AG04450 (cell line): ENCODE measurements around the gene GNAZ. TPM values are rescaled to one million over a fixed set of nuclear protein-coding genes. Genes with fewer than 3 reads are reported as not detected.

Experiments used
- CTCF ChIA-PET: fragments of 300-600, 350-600 bp; formaldehyde crosslinking; extraction: SDS; loops from one replicate; lab custom pipeline; 2022; ENCODE audit warnings: antibody characterized with exemption, inconsistent platforms; lab: Charles Lee
- POLR2A ChIA-PET: fragments of 350-600 bp; formaldehyde crosslinking; extraction: SDS; loops from one replicate; lab custom pipeline; 2021; ENCODE audit warnings: antibody characterized with exemption, inconsistent platforms; lab: Yijun Ruan, JAX
- DNase-seq: peaks from one replicate; pipeline ENCODE4 v3.0.0-alpha.2; 2011; ENCODE audit warnings: low read depth, low spot score
- H3K27ac ChIP-seq: one replicate; pipeline ENCODE4 v1.5.1; 2012; ENCODE audit warnings: low read depth, low read length, control low read depth
- H3K27me3 ChIP-seq: one replicate; pipeline ENCODE4 v1.6.0; 2012; ENCODE audit warnings: low read length; ENCODE audit not compliant: control insufficient read depth, insufficient read depth
- H3K4me3 ChIP-seq: 2 replicates; pipeline ENCODE4 v1.5.1; 2011; ENCODE audit warnings: mild to moderate bottlenecking, low read depth, low read length, control low read depth
- H3K9me3 ChIP-seq: 2 replicates; pipeline ENCODE4 v1.5.1; 2012; ENCODE audit warnings: low read length; ENCODE audit not compliant: control insufficient read depth, insufficient read depth
- polyA plus RNA-seq: library from polyadenylated mRNA; depleted of rRNA; stranded (reverse); fragments of >200 nt; gene quantifications from 2 replicates; pipeline ENCODE4 v1.2.3, GENCODE V29; 2011
- TF ChIP-seq, protein P1 (sequence below): IDR thresholded peaks from 2 replicates; pipeline ENCODE4 v1.5.1; 2011; ENCODE audit warnings: low read depth, low read length, control low read depth, inconsistent platforms

GNAZ gene
- polyA plus RNA-seq, 1 experiment = 0.25 TPM

DNA sequence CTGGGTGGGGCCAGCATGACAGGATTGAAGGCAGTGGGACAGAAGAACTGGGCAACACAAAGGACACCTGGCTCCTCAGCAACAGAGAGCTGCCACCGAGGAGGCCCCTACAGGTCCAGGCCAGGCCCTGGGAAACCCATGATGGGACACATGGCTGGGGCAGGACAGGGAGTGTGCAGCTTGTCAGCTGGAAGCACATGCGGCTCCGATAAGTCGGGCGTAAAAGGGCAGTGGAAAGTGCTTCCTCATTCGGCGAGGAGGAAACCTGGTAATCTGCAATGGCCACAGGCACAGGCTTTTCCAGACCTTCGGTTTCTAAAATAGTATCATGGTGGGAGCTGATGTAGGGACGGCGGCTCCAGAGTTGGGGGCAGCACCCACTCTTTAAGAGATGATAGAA lies 16.5 kb downstream of the GNAZ start:
- CTCF ChIA-PET = interaction anchor here (1.0 kb wide), 1 partner anchor 127 kb away, joined by 4 read pairs; no protein-coding TSS in a partner anchor

DNA sequence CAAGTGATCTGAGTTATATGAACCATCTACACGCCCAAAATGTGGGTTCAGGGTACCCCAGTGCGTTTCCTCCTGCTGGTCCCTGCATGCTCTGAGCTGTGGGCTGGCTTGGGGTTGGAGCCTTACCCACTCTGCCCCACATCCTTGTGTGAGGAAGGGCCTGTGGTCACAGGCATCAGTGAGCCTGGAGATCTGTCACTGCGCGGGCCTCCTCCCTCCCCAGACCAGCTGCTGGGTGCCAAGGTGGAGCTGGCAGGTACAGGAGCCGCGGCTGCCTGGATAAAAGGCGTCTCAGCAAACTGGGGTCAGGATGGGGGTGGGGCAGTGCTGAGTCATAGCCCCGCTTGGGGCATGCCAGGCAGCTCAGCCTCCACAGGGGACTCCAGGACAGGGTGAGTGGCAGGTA lies 17.9 kb downstream of the GNAZ start:
- no peak for DNase-seq
- POLR2A ChIA-PET = no interaction called here
- Histone ChIP-seq H3K9me3 (no peaks in the 10 kb centered on the region), H3K4me3 (no peak overlapping the region), H3K27ac (no peak overlapping the region), H3K27me3 (peaks cover 2% of the 10 kb centered on the region)
- TF ChIP-seq, protein P1, sequence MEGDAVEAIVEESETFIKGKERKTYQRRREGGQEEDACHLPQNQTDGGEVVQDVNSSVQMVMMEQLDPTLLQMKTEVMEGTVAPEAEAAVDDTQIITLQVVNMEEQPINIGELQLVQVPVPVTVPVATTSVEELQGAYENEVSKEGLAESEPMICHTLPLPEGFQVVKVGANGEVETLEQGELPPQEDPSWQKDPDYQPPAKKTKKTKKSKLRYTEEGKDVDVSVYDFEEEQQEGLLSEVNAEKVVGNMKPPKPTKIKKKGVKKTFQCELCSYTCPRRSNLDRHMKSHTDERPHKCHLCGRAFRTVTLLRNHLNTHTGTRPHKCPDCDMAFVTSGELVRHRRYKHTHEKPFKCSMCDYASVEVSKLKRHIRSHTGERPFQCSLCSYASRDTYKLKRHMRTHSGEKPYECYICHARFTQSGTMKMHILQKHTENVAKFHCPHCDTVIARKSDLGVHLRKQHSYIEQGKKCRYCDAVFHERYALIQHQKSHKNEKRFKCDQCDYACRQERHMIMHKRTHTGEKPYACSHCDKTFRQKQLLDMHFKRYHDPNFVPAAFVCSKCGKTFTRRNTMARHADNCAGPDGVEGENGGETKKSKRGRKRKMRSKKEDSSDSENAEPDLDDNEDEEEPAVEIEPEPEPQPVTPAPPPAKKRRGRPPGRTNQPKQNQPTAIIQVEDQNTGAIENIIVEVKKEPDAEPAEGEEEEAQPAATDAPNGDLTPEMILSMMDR = no peak
- CTCF ChIA-PET = no interaction called here

More for the DNA sequence above, 16.5 kb downstream of the GNAZ start:
- H3K9me3 ChIP-seq = no peaks in the 10 kb centered on the region
- H3K4me3 ChIP-seq = no peak overlapping the region
- TF ChIP-seq, protein P1 = no peak
- H3K27ac ChIP-seq = no peak overlapping the region
- no peak for DNase-seq
- peaks cover 2% of the 10 kb centered on the region for H3K27me3 ChIP-seq
- POLR2A ChIA-PET = no interaction called here

DNA sequence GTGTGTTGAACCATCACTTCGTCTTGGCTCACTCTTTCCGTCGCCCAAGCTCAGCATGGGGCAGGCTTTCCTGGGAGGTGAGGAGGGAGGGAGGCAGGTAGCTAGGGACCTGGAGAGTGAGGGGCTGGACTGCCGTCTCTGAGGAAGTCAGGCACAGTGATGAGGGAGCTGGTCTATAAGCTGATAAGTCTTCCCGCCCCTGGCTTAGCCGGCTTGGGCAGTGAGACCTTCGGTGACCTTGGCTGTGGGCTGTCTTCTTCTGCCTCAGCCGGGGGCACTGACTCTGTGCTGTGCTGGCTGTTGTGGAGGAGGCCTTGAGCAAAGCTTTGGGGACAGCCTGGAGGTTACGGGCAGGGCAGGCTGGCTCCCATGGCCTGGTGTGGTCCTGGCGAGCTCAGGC lies 18.7 kb downstream of the GNAZ start:
- POLR2A ChIA-PET = no interaction called here
- Histone ChIP-seq H3K27me3 (peaks cover 2% of the 10 kb centered on the region), H3K4me3 (no peak overlapping the region), H3K9me3 (no peaks in the 10 kb centered on the region), H3K27ac (no peak overlapping the region)
- TF ChIP-seq, protein P1 = no peak
- CTCF ChIA-PET = no interaction called here
- no peak for DNase-seq

DNA sequence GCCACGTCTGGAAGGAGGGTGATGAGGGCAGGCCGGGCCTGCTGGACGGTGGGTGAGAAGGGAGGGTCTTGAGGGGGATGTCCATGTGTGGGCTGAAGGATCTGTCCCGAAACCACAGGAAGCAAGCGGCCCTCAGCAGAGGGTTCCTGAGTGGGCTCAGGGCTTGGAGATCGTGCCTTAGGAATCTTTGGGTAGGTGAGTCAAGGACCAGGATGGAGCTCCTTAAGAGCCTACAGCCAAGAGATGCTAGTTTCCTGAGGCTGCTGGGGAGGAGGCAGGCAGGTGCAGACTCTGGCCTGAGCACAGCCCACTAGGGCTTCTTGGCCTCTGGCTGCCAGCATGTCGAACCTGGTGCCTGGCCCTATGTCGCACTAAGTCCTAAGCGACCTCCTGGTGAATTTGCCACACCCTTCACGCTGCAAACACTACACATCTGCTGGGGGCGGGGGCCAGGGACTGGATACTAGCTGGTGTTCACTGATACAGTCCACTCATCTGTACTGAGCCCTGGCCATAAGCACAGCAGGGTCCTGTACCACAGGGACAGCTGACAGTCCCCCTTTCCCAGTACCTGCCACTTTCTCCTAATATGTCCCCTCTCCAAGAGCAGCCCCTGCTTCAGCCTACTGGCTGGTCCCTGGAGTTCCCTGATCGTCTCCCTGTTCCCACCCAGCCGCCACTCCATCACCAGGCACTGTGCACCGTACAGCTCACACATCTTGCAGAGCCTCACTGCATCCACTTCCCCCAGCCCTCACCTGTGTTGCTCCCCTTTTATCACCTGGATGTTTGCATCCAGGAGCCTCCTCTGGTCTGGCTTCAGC lies 19.5 kb downstream of the GNAZ start:
- TF ChIP-seq, protein P1 = no peak
- DNase-seq = no peak
- ChIA-PET POLR2A (no interaction called here), CTCF (no interaction called here)
- Histone ChIP-seq H3K4me3 (no peak overlapping the region), H3K9me3 (no peaks in the 10 kb centered on the region), H3K27ac (no peak overlapping the region), H3K27me3 (peaks cover 2% of the 10 kb centered on the region)

DNA sequence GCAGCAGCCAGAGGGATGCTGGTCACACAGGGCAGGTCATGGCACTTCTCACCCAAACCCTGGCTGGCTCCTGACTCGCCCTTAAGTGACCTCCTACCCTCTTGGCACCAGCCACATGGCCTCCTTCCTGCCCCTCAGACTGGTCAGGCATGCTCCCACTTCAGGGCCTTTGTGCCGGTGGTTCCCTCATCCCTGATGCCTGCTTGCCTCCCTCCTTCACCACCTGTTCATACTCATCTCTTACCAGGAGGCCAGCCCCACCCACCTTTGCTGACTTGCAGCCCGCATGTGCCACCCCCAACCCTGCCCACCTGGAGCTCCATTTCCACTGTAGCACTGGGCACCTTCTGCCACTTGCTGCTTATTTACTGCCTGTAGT lies 20.1 kb downstream of the GNAZ start:
- ChIA-PET CTCF (no interaction called here), POLR2A (no interaction called here)
- Histone ChIP-seq H3K27ac (no peak overlapping the region), H3K27me3 (peaks cover 2% of the 10 kb centered on the region), H3K4me3 (no peak overlapping the region), H3K9me3 (no peaks in the 10 kb centered on the region)
- TF ChIP-seq, protein P1 = no peak
- no peak for DNase-seq
